ENCODE data around the gene BUB1.
"Not testable (repeated sequence)": the region's sequence is repeated elsewhere in the genome, so short reads cannot be mapped to it uniquely, and the experiment has no call there.

The BUB1 gene

DNA sequence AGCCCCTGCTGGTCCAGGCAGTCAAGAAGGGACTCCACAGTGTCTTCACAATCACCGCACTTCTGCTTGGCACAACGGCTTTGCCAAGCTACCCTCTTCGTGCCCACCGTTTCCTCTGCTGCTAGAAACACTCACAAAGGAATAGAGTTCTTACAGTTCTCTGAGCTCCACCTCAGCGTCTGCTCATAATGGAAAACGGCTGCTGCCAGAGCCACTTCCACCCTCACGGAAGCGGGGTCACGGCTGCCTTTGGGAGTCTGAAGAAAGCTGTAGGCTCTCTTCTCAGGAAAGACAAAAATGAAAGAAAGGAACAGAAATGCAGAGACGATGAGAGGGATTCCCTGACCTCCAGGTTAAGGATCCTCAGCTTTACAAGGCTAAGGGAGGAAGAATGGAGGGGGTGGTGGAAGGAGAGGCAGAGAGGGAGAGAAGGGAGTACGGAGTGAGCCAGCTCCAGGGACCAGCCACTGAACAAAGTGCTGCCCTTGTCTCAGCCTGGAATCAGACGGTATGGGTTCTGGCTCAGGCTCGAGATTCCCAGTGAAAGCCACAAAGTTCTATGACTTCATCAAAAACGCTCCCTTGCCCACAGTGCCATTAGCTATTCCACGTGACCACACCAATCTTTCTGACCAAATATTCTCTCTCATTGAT, 88.1 kb downstream of the BUB1 start:
- not testable (repeated sequence) for DNase-seq

DNA sequence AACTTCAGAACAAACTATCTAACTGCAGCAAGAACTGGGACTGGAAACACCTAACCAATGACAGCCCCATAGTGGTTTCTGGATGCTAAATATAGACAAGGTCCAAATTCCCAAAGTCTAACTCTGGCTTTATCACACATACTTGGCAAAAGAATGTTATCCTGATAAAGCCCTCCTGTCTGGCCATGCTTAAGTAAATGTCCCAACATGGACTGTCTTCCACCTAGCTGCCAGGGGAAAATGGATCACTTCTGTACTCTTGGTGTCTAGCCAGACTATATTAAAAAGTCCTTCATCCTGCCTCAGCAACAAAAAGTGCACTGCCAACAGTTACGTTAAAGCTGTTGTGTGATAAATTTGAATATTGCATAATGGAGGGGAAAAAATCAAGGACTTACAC, 89.3 kb downstream of the BUB1 start:
- not testable (repeated sequence) for DNase-seq
